Coronary artery (tissue), 2 donors: ENCODE results near the gene FAM221A.

Source experiments
- DNase-seq: peaks from one replicate; pipeline ENCODE4 v3.0.0-alpha.2; 2017; ENCODE audit warnings: low spot score
- H3K27ac ChIP-seq, 2 donors: fragments of 200-600 bp; sonication (generic); one replicate each; pipeline ENCODE4 v1.5.1; 2016 to 2019
- H3K4me3 ChIP-seq: fragments of 200-600 bp; sonication (generic); 2 replicates; pipeline ENCODE4 v1.5.1; 2016; ENCODE audit warnings: mild to moderate bottlenecking, moderate library complexity
- CTCF ChIP-seq: fragments of 200-600 bp; sonication (generic); IDR thresholded peaks from one replicate; pipeline ENCODE4 v1.5.1; 2019; ENCODE audit warnings: antibody characterized with exemption

The FAM221A gene

GRCh38 chr7:23685731-23686130 is 5.7 kb downstream of the FAM221A start:
- Histone ChIP-seq H3K4me3 (no peak overlapping the region), H3K27ac (no peak overlapping the region)
- DNase-seq, result no peak
- no peak for TF ChIP-seq CTCF

GRCh38 chr7:23687011-23687410 is 7.0 kb downstream of the FAM221A start:
- no peak for DNase-seq
- Histone ChIP-seq H3K27ac (no peak overlapping the region), H3K4me3 (no peak overlapping the region)
- no peak for TF ChIP-seq CTCF

- no peak for TF ChIP-seq CTCF
- H3K27ac ChIP-seq, result no peak overlapping the region
- H3K4me3 ChIP-seq, result no peak overlapping the region
- no peak for DNase-seq
These were observed 9.2 kb downstream of the FAM221A start for GRCh38 chr7:23689165-23689564.

- Histone ChIP-seq H3K4me3 (no peak overlapping the region), H3K27ac (no peak overlapping the region)
- TF ChIP-seq CTCF, result no peak
- no peak for DNase-seq
These were observed 11.3 kb downstream of the FAM221A start for GRCh38 chr7:23691320-23691719.

- H3K27ac ChIP-seq, result no peak overlapping the region
- H3K4me3 ChIP-seq, result no peak overlapping the region
- no peak for TF ChIP-seq CTCF
- no peak for DNase-seq
These were observed 13.2 kb downstream of the FAM221A start for GRCh38 chr7:23693224-23693623.

- TF ChIP-seq CTCF, result peak; percentile 22
- no peak for DNase-seq
- no peak overlapping the region for H3K4me3 ChIP-seq
- no peak overlapping the region for H3K27ac ChIP-seq
These were observed 17.0 kb downstream of the FAM221A start for GRCh38 chr7:23696916-23697441.

- Histone ChIP-seq H3K27ac (no peak overlapping the region), H3K4me3 (no peak overlapping the region)
- no peak for DNase-seq
- TF ChIP-seq CTCF, result no peak
These were observed 18.8 kb downstream of the FAM221A start for GRCh38 chr7:23698822-23699221.
